Measurements from ENCODE around the gene UTF1.

DNA sequence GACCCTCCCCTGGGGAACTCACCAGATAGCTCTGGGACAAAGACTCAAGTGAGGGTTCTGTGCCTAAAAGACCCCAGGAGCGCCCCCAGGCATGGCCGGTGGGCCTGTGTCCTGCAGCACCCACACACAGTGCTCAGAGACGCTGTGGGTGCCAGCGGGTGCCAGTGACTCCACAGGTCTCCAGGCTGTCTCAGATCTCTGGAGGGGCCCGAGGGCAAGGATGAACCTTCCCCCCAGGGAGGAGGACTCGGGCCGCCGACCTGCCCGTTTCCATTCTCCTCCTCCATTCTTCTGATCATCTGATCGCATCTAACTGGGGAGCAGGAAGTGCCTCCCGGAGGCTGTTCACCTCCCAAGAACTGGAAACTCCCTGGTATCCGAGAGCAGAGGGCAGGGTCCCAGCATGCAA, 45.7 kb downstream of the UTF1 start:
- TF ChIP-seq TAF1 (IDR thresholded peaks at IDR 0.05; ENCODE audit: low read depth, low read length) = no peak; the same call in 1 of the 2 replicates
- no peak for TF ChIP-seq SPI1 (IDR thresholded peaks at IDR 0.05; ENCODE audit: low read depth, low read length)
- peak; percentile 52; the same call in 1 of the 2 replicates for TF ChIP-seq POLR2A (IDR thresholded peaks at IDR 0.05; ENCODE audit: low read depth, low read length)
- TF ChIP-seq POLR2AphosphoS5 (IDR thresholded peaks at IDR 0.05; ENCODE audit: low read depth, low read length) = no peak
